ENCODE results near the gene MS4A10. TPM values are rescaled to one million over a fixed set of nuclear protein-coding genes. Genes with fewer than 3 reads are reported as not detected.

MS4A10 gene
- total and polyA plus RNA-seq, 9 of the 15 experiments (the other 6 are each of a cell fraction or from before 2014, with no cell fraction given), result not detected

DNA sequence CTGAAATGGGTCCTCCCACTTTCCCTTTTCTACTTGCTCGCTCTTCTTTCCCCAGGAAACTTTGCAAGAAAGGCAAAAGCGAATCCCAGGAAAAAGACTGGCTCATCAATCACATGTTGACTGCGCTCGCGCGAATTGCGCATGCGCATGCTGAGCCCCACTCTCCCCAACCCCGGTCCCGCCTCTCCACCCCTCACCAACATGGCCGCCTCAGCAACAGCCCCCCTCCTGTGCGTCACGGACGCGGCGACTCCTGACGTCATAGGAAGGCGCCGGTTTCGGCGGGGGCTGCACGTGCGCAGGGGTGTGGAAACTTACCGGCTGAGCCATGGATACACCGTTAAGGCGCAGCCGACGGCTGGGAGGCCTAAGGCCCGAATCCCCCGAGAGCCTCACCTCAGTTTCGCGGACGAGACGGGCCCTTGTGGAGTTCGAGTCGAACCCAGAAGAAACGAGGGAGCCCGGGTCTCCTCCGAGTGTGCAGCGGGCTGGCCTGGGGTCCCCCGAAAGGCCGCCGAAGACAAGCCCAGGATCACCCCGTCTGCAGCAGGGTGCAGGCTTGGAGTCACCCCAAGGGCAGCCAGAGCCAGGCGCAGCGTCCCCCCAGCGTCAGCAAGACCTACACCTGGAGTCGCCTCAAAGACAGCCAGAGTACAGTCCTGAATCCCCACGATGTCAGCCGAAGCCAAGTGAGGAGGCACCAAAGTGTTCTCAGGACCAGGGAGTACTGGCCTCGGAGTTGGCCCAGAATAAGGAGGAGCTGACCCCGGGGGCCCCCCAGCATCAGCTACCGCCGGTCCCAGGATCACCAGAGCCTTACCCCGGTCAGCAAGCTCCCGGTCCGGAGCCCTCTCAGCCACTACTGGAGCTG is 56.9 kb downstream of the MS4A10 start, which contains the start of gene CCDC86 (continued):
- TF ChIP-seq STAT6 (CRISPR knock-in tag; IDR thresholded peaks at IDR 0.05) (no peak), CBX1 (IDR thresholded peaks at IDR 0.05; ENCODE audit: low read depth) (no peak), CHD2 (IDR thresholded peaks at IDR 0.05; ENCODE audit: low read depth, low read length) (0 out of 2 replicates have a peak, but pooled peaks have one; percentile 32), CBFB (CRISPR knock-in tag; IDR thresholded peaks at IDR 0.05) (peak; percentile 87; the same call in 1 of the 2 replicates), CBX5 (IDR thresholded peaks at IDR 0.05; ENCODE audit: borderline replicate concordance, low read depth) (no peak), NFXL1 (CRISPR knock-in tag; IDR thresholded peaks at IDR 0.05) (no peak), PHTF2 (CRISPR knock-in tag; IDR thresholded peaks at IDR 0.05) (no peak), SLC30A9 (CRISPR knock-in tag; IDR thresholded peaks at IDR 0.05) (no peak), GATA2 (CRISPR knock-in tag; IDR thresholded peaks at IDR 0.05) (no peak), FUS (optimal IDR thresholded peaks at IDR 0.05; ENCODE audit: low read depth, low read length) (no peak), ZNF174 (CRISPR knock-in tag; IDR thresholded peaks at IDR 0.05) (no peak), NCOA2 (IDR thresholded peaks at IDR 0.05; ENCODE audit: partially characterized antibody in 2 of 2) (no peak), TEAD1 (CRISPR knock-in tag; IDR thresholded peaks at IDR 0.05) (0 out of 4 replicates have a peak, but pooled peaks of 1 of the 2 experiments have one; percentile 42), ZNF274 (IDR thresholded peaks at IDR 0.05; ENCODE audit: borderline replicate concordance, low read depth, low read length) (no peak), ZFP30 (CRISPR knock-in tag; IDR thresholded peaks at IDR 0.05; ENCODE audit: borderline replicate concordance) (no peak), CCNT2 (IDR thresholded peaks at IDR 0.05; ENCODE audit: borderline replicate concordance, extremely low read depth, insufficient read length, low read depth, low read length) (peak; percentile 49), ZNF75A (CRISPR knock-in tag; IDR thresholded peaks at IDR 0.05) (no peak), FOSL1 (tag; conservative IDR thresholded peaks at IDR 0.05) (peak; percentile 52), DACH1 (IDR thresholded peaks at IDR 0.05; ENCODE audit: partially characterized antibody) (peak; percentile 48), ZBTB8A (IDR thresholded peaks at IDR 0.05; ENCODE audit: partially characterized antibody) (no peak), SNIP1 (IDR thresholded peaks at IDR 0.05; ENCODE audit: low read depth) (no peak)
- TF ChIP-seq, protein P1, sequence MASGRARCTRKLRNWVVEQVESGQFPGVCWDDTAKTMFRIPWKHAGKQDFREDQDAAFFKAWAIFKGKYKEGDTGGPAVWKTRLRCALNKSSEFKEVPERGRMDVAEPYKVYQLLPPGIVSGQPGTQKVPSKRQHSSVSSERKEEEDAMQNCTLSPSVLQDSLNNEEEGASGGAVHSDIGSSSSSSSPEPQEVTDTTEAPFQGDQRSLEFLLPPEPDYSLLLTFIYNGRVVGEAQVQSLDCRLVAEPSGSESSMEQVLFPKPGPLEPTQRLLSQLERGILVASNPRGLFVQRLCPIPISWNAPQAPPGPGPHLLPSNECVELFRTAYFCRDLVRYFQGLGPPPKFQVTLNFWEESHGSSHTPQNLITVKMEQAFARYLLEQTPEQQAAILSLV (tag; IDR thresholded peaks at IDR 0.05), result no peak
- TF ChIP-seq, protein P2, sequence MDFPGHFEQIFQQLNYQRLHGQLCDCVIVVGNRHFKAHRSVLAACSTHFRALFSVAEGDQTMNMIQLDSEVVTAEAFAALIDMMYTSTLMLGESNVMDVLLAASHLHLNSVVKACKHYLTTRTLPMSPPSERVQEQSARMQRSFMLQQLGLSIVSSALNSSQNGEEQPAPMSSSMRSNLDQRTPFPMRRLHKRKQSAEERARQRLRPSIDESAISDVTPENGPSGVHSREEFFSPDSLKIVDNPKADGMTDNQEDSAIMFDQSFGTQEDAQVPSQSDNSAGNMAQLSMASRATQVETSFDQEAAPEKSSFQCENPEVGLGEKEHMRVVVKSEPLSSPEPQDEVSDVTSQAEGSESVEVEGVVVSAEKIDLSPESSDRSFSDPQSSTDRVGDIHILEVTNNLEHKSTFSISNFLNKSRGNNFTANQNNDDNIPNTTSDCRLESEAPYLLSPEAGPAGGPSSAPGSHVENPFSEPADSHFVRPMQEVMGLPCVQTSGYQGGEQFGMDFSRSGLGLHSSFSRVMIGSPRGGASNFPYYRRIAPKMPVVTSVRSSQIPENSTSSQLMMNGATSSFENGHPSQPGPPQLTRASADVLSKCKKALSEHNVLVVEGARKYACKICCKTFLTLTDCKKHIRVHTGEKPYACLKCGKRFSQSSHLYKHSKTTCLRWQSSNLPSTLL (IDR thresholded peaks at IDR 0.05), result no peak
